GM12892 (cell line): Measurements from ENCODE around the gene TMEM203.

ENCODE experiments used
- DNase-seq: peaks from one replicate; pipeline ENCODE4 v3.0.0; 2011; ENCODE audit not compliant: insufficient read length
- FAIRE-seq: peaks from 2 replicates; lab custom pipeline; 2011; peaks lifted over from hg19 to GRCh38; lab: Jason Lieb, UNC
- POLR2A ChIP-seq: IDR thresholded peaks from 2 replicates; pipeline ENCODE4 v1.6.1; 2011; ENCODE audit warnings: low read depth, low read length, control low read depth
- POLR2AphosphoS5 ChIP-seq: IDR thresholded peaks from 2 replicates; pipeline ENCODE4 v1.6.1; 2011; ENCODE audit warnings: low read depth, low read length, control low read depth
- TAF1 ChIP-seq: IDR thresholded peaks from 2 replicates; pipeline ENCODE4 v1.6.1; 2011; ENCODE audit warnings: low read depth, mild to moderate bottlenecking, control low read depth, low read length, borderline replicate concordance

Gene TMEM203

GRCh38 chr9:137159105-137160053 is 46.1 kb downstream of the TMEM203 start:
- peak; percentile 87 for FAIRE-seq
- no peak for TF ChIP-seq POLR2AphosphoS5
- TF ChIP-seq POLR2A: no peak
- no peak for TF ChIP-seq TAF1
- DNase-seq: no peak

GRCh38 chr9:137158625-137159024 is 46.8 kb downstream of the TMEM203 start:
- FAIRE-seq (no peak), DNase-seq (no peak)
- no peak for TF ChIP-seq TAF1
- TF ChIP-seq POLR2A: no peak
- no peak for TF ChIP-seq POLR2AphosphoS5

DNA sequence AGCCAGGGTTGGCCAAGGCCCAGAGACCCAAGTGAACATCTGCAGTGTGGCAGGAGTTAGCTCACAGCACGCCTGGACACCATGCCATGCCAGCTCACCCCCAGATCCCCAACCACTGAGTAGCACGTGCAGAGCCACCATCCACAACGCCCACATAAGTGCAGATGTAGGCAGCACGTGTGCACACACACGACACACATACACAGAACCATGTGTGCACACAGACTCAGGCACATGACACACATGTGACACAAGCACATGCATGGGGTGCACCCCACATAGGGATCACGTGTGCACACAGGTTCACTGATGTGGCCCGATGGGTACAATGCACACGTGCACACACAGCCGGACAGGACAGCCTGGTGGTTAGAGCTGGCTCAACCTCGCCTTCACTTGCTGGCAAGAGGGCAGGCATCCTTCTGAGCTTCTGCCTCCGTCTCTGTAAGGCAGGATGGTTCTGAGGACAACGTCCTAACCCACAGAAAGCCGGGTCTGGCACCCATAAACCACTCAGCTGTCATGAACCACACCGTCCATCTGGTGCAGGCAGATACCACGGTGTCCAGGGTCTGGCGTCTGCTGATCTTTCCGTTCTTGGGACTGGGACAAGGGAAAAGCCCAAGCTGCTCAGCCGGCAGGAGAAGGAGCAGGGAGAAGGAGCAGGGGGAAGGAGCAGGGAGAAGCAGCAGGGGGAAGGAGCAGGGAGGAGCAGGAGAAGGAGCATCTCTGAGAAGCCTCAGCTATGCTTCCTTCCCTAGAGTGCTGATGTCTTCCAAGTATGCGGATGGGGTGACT is 47.6 kb downstream of the TMEM203 start:
- FAIRE-seq: peak; percentile 69
- no peak for DNase-seq
- no peak for TF ChIP-seq POLR2AphosphoS5
- no peak for TF ChIP-seq TAF1
- TF ChIP-seq POLR2A: no peak

DNA sequence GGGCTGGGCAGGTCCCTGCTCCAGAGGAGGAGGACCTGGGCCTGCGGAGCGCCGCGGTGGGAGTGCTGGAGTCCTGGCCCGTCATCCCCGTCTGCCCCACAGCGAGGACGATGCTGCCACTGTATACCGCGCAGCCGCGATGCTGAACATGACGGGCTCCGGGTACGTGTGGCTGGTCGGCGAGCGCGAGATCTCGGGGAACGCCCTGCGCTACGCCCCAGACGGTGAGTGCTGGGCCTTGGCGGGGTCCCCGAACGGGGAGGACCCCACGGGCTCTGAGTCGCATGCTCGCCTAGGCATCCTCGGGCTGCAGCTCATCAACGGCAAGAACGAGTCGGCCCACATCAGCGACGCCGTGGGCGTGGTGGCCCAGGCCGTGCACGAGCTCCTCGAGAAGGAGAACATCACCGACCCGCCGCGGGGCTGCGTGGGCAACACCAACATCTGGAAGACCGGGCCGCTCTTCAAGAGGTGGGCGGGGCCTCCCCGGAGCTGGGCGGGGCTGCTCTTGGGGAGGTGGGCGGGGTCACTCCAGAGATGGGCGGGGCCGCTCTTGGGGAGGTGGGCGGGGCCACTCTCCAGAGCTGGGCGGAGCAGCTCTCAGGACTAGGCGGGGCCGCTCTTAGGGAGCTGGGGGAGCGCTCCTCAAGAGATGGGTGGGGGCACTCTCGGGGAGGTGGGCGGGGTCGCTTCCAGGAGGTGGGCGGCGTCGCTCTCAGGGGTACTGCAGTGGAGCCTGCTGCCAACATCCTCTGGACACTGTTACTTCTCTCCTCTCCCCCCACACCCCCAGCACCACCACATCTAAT is 48.7 kb downstream of the TMEM203 start:
- no peak for TF ChIP-seq TAF1
- TF ChIP-seq POLR2A: no peak
- no peak for TF ChIP-seq POLR2AphosphoS5
- DNase-seq: no peak
- FAIRE-seq: peak; percentile 62
